Sigmoid colon (tissue), 7 donors: Measurements from ENCODE around the gene ACIN1. TPM values are rescaled to one million over a fixed set of nuclear protein-coding genes. Genes with fewer than 3 reads are reported as not detected.

Source experiments
- DNase-seq: peaks from one replicate; pipeline ENCODE4 v3.0.0-alpha.2; 2019
- H3K27ac ChIP-seq, 4 donors: fragments of 200-600 bp; sonication (generic); one replicate each; pipeline ENCODE4 v1.5.1; 2016 to 2019; ENCODE audit warnings: mild to moderate bottlenecking in 1 of 4
- H3K27me3 ChIP-seq, 3 donors: fragments of 200-600 bp; sonication (generic); one replicate each; pipeline ENCODE4 v1.5.1; 2019; ENCODE audit warnings: mild to moderate bottlenecking in 1 of 3
- H3K36me3 ChIP-seq, 4 donors: fragments of 200-600 bp; sonication (generic); one replicate each; pipeline ENCODE4 v1.5.1; 2016 to 2019
- H3K4me1 ChIP-seq, 4 donors: fragments of 200-600 bp; sonication (generic); one replicate each; pipeline ENCODE4 v1.5.1; 2017 to 2019
- H3K4me3 ChIP-seq, 4 donors: fragments of 200-600 bp; sonication (generic); one replicate each; pipeline ENCODE4 v1.5.1; 2017 to 2019; ENCODE audit warnings: mild to moderate bottlenecking in 2 of 4, moderate library complexity in 1 of 4
- H3K9me3 ChIP-seq, 4 donors: fragments of 200-600 bp in 3 of 4; sonication (generic) in 3 of 4; one replicate each; pipeline versions ENCODE4 v1.5.1 to v1.6.1; 2013 to 2019
- EP300 ChIP-seq, 4 donors: sonication (generic); formaldehyde crosslinking; IDR thresholded peaks; one replicate each; pipeline ENCODE4 v1.6.1; 2017; ENCODE audit warnings: antibody characterized with exemption in 4 of 4
- POLR2A ChIP-seq, 2 donors: fragments of 450-650 bp; IDR thresholded peaks; one replicate each; pipeline ENCODE4 v1.6.1; 2016; ENCODE audit warnings: antibody characterized with exemption in 2 of 2, mild to moderate bottlenecking in 2 of 2, moderate library complexity in 2 of 2
- POLR2AphosphoS5 ChIP-seq, 4 donors: sonication (generic); formaldehyde crosslinking; IDR thresholded peaks; one replicate each; pipeline ENCODE4 v1.6.1; 2017; ENCODE audit warnings: antibody characterized with exemption in 4 of 4
- WGBS, 2 donors: extraction: QIAGEN DNeasy Blood & Tissue Kit; methylation state at CpG; one replicate each; pipeline ENCODE4 v1.1.7; 2013; 5-methylcytosine and 5-hydroxymethylcytosine counted together
- intact Hi-C: fragments of 100-400 bp; cut with DNase I; formaldehyde crosslinking; loops from one replicate; pipeline ENCODE4 v1.15.1; 2023
- polyA plus RNA-seq, 3 donors: library from polyadenylated mRNA; stranded (reverse); fragments of 200-250 nt; gene quantifications; one replicate each; pipeline ENCODE4 v1.2.3, GENCODE V29; 2013
- total RNA-seq, 4 donors: library from RNA; depleted of rRNA; stranded (reverse); fragments of >200 nt; gene quantifications; one replicate each; pipeline ENCODE4 v1.1.0, GENCODE V29; 2016
- TF ChIP-seq, protein P1 (sequence below), 4 experiments: fragments of 450-650 bp in 3 of 4; fragments of 200-600 bp in 1 of 4; IDR thresholded peaks; one replicate each; pipeline ENCODE4 v1.5.1; 2016 to 2019; ENCODE audit warnings: antibody characterized with exemption in 4 of 4, mild to moderate bottlenecking in 3 of 4, moderate library complexity in 2 of 4
- donor health status: healthy with polysubstance abuse.
- donor health status: Bipolar disorder and iron deficiency.
- donor health status: healthy.

The ACIN1 gene
- total and polyA plus RNA-seq, 7 donors, result 37.8 to 129 (median 88.4) TPM

DNA sequence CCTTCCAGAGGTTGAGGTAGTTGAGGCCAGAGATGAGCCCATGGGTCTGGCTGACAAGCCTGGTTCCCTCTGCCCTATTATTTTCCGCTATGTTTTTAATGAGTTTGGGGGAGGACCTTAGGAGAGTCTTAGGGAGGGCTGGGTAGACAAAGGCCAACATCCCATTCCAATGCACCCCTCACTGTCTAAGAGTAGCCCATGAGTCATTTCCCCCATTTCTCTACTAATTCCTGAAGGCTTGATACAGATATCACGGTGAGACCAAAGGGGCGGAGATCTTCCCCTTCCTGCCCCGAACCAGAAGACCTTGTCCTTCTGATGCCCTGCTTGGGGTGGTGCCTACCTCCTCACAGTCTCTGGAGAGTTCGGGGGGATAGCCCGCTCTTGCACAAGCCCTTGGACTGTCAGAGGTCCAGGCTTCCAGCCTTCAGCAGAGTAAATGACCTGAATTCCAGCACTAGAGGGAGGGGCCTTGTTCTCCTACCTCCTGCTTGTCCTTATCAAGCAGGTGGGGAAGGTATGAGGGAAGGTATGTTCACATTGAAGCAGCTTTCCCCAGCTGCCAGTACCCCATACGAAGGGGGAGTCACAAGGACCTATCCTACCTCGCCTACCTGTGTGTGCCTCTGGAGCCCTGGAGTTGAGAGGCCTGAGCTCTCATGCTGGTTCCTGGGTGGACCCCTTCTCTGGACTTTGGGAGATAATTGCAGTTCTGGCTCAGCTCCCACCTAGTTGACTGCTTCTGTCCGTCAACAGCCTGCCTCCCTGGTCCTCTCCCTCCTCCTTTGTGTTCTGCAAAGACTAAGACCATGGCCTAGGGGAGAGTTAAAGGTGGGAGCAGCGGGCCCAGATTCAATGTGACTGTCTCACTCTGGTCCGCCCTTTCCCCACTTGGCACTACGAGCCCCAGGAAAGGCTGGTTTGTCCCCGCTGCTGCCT is 49.2 kb downstream of the ACIN1 start:
- 87 to 92% methylated on average over 13 of the region's 13 CpGs for WGBS, 2 donors
- H3K4me3 ChIP-seq, result no peak overlapping the region
- no peak for TF ChIP-seq POLR2AphosphoS5 (IDR thresholded peaks at IDR 0.05)
- TF ChIP-seq EP300 (IDR thresholded peaks at IDR 0.05), result no peak
- TF ChIP-seq, protein P1, sequence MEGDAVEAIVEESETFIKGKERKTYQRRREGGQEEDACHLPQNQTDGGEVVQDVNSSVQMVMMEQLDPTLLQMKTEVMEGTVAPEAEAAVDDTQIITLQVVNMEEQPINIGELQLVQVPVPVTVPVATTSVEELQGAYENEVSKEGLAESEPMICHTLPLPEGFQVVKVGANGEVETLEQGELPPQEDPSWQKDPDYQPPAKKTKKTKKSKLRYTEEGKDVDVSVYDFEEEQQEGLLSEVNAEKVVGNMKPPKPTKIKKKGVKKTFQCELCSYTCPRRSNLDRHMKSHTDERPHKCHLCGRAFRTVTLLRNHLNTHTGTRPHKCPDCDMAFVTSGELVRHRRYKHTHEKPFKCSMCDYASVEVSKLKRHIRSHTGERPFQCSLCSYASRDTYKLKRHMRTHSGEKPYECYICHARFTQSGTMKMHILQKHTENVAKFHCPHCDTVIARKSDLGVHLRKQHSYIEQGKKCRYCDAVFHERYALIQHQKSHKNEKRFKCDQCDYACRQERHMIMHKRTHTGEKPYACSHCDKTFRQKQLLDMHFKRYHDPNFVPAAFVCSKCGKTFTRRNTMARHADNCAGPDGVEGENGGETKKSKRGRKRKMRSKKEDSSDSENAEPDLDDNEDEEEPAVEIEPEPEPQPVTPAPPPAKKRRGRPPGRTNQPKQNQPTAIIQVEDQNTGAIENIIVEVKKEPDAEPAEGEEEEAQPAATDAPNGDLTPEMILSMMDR (IDR thresholded peaks at IDR 0.05), result no peak
- no peak for TF ChIP-seq POLR2A (IDR thresholded peaks at IDR 0.05)
- no peaks in the 10 kb centered on the region for H3K9me3 ChIP-seq
- no peak for DNase-seq
- no peaks in the 10 kb centered on the region for H3K27me3 ChIP-seq
- H3K27ac ChIP-seq, result no peak overlapping the region
- H3K4me1 ChIP-seq, result no peaks in the 10 kb centered on the region
- no peaks in the 10 kb centered on the region for H3K36me3 ChIP-seq
- intact Hi-C loops, result no loop called here

DNA sequence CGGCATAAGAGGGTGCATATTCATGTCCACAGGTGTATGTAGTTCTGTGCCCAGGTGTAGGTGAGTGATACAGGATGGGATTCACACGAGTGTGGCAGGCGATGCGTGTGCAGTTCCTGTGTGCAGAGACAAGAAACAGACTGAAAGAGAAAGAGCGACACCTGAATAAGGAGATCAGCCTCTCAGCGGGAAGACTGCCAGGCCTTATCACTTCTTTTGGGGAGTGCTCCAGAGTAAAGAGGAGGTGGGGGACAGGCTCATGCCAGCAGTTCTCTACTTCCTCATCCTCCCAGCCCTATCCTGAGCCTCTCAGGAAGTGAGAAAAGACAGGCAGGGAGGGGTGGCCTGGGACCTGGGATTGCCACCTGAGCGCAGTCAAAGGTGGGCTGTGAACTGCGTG is 50.1 kb downstream of the ACIN1 start:
- intact Hi-C loops, result no loop called here
- TF ChIP-seq POLR2A (IDR thresholded peaks at IDR 0.05), result no peak
- TF ChIP-seq, protein P1 (IDR thresholded peaks at IDR 0.05), result no peak
- TF ChIP-seq POLR2AphosphoS5 (IDR thresholded peaks at IDR 0.05), result no peak
- TF ChIP-seq EP300 (IDR thresholded peaks at IDR 0.05), result no peak
- 63 to 87% methylated on average over 8 of the region's 8 CpGs for WGBS, 2 donors
- Histone ChIP-seq H3K27ac (no peak overlapping the region), H3K27me3 (no peaks in the 10 kb centered on the region), H3K9me3 (no peaks in the 10 kb centered on the region), H3K4me1 (no peaks in the 10 kb centered on the region), H3K4me3 (no peak overlapping the region), H3K36me3 (no peaks in the 10 kb centered on the region)
- no peak for DNase-seq

DNA sequence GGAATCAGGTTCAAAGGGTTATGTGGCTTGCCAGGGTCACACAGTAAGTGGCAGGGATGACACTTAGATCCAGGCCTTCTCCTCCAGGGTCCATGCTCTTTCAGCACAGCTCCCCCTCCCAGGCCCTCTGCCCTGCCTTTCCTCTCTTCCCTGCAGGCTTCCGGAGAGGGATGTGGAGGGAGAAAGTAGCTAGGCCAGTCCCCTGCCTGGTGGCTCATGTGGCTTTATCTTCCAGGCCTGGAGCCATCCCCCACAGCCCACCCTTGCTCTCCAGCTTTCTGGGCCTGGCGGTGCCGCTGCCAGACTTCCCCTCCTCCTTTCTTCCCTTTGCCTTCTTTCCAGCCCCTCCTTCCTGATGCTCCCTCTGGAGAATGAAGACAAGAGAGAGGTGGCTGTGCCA is 51.2 kb downstream of the ACIN1 start:
- Histone ChIP-seq H3K4me3 (no peak overlapping the region), H3K36me3 (no peaks in the 10 kb centered on the region), H3K27me3 (no peaks in the 10 kb centered on the region), H3K27ac (no peak overlapping the region), H3K9me3 (no peaks in the 10 kb centered on the region), H3K4me1 (no peaks in the 10 kb centered on the region)
- DNase-seq, result no peak
- WGBS, 2 donors, result 94 to 97% methylated on average over 3 of the region's 3 CpGs
- intact Hi-C loops, result no loop called here
- TF ChIP-seq POLR2AphosphoS5 (IDR thresholded peaks at IDR 0.05), result no peak
- TF ChIP-seq, protein P1 (IDR thresholded peaks at IDR 0.05), result no peak
- TF ChIP-seq POLR2A (IDR thresholded peaks at IDR 0.05), result no peak
- no peak for TF ChIP-seq EP300 (IDR thresholded peaks at IDR 0.05)

DNA sequence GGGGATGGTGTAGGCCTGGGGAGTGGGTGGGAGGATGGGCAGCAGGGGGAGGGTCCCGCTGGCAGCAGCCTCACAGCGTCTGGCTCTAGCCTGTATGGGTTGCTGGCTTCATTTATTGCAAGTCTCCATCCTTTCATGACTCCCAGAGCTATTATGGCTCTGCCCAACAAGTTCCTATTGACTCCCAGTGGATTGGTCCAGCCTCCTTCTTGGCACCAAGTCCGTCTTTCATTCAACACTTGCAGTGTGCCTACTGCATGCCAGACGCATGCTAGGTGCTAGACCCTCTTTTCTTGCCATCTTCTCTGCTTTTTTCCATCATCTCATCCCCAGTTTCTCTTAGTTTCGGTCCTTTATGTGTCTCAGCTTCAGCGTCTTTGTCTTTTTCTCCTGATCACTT is 51.8 kb downstream of the ACIN1 start:
- Histone ChIP-seq H3K27ac (no peak overlapping the region), H3K9me3 (no peaks in the 10 kb centered on the region), H3K27me3 (no peaks in the 10 kb centered on the region), H3K4me3 (no peak overlapping the region), H3K4me1 (no peaks in the 10 kb centered on the region), H3K36me3 (no peaks in the 10 kb centered on the region)
- TF ChIP-seq POLR2A (IDR thresholded peaks at IDR 0.05) (no peak), EP300 (IDR thresholded peaks at IDR 0.05) (no peak)
- TF ChIP-seq, protein P1 (IDR thresholded peaks at IDR 0.05), result no peak
- intact Hi-C loops, result no loop called here
- 91 to 94% methylated on average over 6 of the region's 6 CpGs for WGBS, 2 donors
- no peak for DNase-seq
